Ascending aorta (tissue), 2 donors: ENCODE measurements around the gene P2RY6. TPM values are rescaled to one million over a fixed set of nuclear protein-coding genes. Genes with fewer than 3 reads are reported as not detected.
A peak's percentile ranks its signal among the peaks of the same experiment; 100 is the strongest.

Experiments
- DNase-seq, 2 donors: peaks; one replicate each; pipeline ENCODE4 v3.0.0-alpha.2; 2019; ENCODE audit warnings: low spot score in 2 of 2
- H3K27ac ChIP-seq, 2 donors: fragments of 200-600 bp; sonication (generic); one replicate each; pipeline ENCODE4 v1.5.1; 2016 to 2017; ENCODE audit warnings: mild to moderate bottlenecking in 1 of 2
- H3K27me3 ChIP-seq: fragments of 200-600 bp; sonication (generic); one replicate; pipeline ENCODE4 v1.5.1; 2017
- H3K36me3 ChIP-seq, 2 donors: fragments of 200-600 bp; sonication (generic); one replicate each; pipeline ENCODE4 v1.5.1; 2016
- H3K4me1 ChIP-seq, 2 donors: fragments of 200-600 bp; sonication (generic); one replicate each; pipeline ENCODE4 v1.5.1; 2016 to 2017; ENCODE audit warnings: mild to moderate bottlenecking in 1 of 2
- H3K4me3 ChIP-seq, 2 donors: fragments of 200-600 bp; sonication (generic); one replicate each; pipeline ENCODE4 v1.5.1; 2016 to 2017; ENCODE audit warnings: mild to moderate bottlenecking in 1 of 2
- H3K9me3 ChIP-seq, 2 donors: fragments of 200-600 bp; sonication (generic); one replicate each; pipeline ENCODE4 v1.5.1; 2016
- CTCF ChIP-seq, 3 experiments: fragments of 200-600 bp in 2 of 3; fragments of 450-650 bp in 1 of 3; sonication (generic) in 2 of 3; IDR thresholded peaks; one replicate each; pipeline ENCODE4 v1.5.1; 2016 to 2019; ENCODE audit warnings: antibody characterized with exemption in 3 of 3, mild to moderate bottlenecking in 1 of 3, moderate library complexity in 1 of 3
- intact Hi-C: fragments of 100-400 bp; cut with DNase I; formaldehyde crosslinking; loops from one replicate; pipeline ENCODE4 v1.15.1; 2023
- total RNA-seq: library from RNA; depleted of rRNA; stranded (reverse); fragments of >200 nt; gene quantifications from one replicate; pipeline ENCODE4 v1.1.0, GENCODE V29; 2016

P2RY6 gene
- total RNA-seq, 1 donor from 2014 or later, result 8.8 TPM

GRCh38 chr11:73318501-73319011 lies 46.4 kb downstream of the P2RY6 start:
- Histone ChIP-seq H3K36me3 (peaks cover 0 to 5% of the 10 kb centered on the region in 2 donors), H3K9me3 (no peaks in the 10 kb centered on the region), H3K27me3 (no peaks in the 10 kb centered on the region), H3K4me1 (peaks cover 54 to 93% of the 10 kb centered on the region in 2 donors), H3K27ac (peak overlapping the region; percentile 94 to 96), H3K4me3 (peak overlapping the region; percentile 18 to 75)
- no peak for TF ChIP-seq CTCF (IDR thresholded peaks at IDR 0.05)
- no peak for DNase-seq
- intact Hi-C loops, result no loop called here

- intact Hi-C loops, result loop anchor here (5.0 kb wide), 1 partner anchor 64 kb away; no protein-coding TSS in a partner anchor
- Histone ChIP-seq H3K27ac (peak overlapping the region; percentile 94 to 96), H3K4me1 (peaks cover 74 to 97% of the 10 kb centered on the region in 2 donors), H3K4me3 (peak overlapping the region; percentile 9 to 29), H3K9me3 (no peaks in the 10 kb centered on the region), H3K36me3 (no peaks in the 10 kb centered on the region), H3K27me3 (no peaks in the 10 kb centered on the region)
- DNase-seq, result peak in 1 of 2 donors; percentile 80
- no peak for TF ChIP-seq CTCF (IDR thresholded peaks at IDR 0.05)
These were observed 48.8 kb downstream of the P2RY6 start for GRCh38 chr11:73320763-73321603.

GRCh38 chr11:73321604-73322381 lies 49.7 kb downstream of the P2RY6 start:
- no peaks in the 10 kb centered on the region for H3K36me3 ChIP-seq
- DNase-seq, result peak in 1 of 2 donors; percentile 66
- TF ChIP-seq CTCF (IDR thresholded peaks at IDR 0.05), result no peak
- intact Hi-C loops, result loop anchor here (5.0 kb wide), 1 partner anchor 64 kb away; no protein-coding TSS in a partner anchor
- H3K27ac ChIP-seq, result peak overlapping the region; percentile 94 to 96
- H3K4me1 ChIP-seq, result peaks cover 70 to 97% of the 10 kb centered on the region in 2 donors
- no peaks in the 10 kb centered on the region for H3K27me3 ChIP-seq
- H3K4me3 ChIP-seq, result peak overlapping the region; percentile 4 to 29
- no peaks in the 10 kb centered on the region for H3K9me3 ChIP-seq

GRCh38 chr11:73322382-73323306 lies 50.5 kb downstream of the P2RY6 start:
- TF ChIP-seq CTCF (IDR thresholded peaks at IDR 0.05), result no peak
- intact Hi-C loops, result loop anchor here (5.0 kb wide), 1 partner anchor 65 kb away; no protein-coding TSS in a partner anchor
- Histone ChIP-seq H3K4me1 (peaks cover 73 to 97% of the 10 kb centered on the region in 2 donors), H3K27ac (peak overlapping the region; percentile 94 to 96), H3K4me3 (peak overlapping the region; percentile 5 to 37), H3K36me3 (no peaks in the 10 kb centered on the region), H3K9me3 (no peaks in the 10 kb centered on the region), H3K27me3 (no peaks in the 10 kb centered on the region)
- no peak for DNase-seq
